Measurements from ENCODE around the gene PRLR.
"Not testable (repeated sequence)": the region's sequence is repeated elsewhere in the genome, so short reads cannot be mapped to it uniquely, and the experiment has no call there.

Gene PRLR

GRCh38 chr5:35195472-35195852, 34.8 kb downstream of the PRLR start:
- no peak for DNase-seq (ENCODE audit: low read depth in 2 of 2)

DNA sequence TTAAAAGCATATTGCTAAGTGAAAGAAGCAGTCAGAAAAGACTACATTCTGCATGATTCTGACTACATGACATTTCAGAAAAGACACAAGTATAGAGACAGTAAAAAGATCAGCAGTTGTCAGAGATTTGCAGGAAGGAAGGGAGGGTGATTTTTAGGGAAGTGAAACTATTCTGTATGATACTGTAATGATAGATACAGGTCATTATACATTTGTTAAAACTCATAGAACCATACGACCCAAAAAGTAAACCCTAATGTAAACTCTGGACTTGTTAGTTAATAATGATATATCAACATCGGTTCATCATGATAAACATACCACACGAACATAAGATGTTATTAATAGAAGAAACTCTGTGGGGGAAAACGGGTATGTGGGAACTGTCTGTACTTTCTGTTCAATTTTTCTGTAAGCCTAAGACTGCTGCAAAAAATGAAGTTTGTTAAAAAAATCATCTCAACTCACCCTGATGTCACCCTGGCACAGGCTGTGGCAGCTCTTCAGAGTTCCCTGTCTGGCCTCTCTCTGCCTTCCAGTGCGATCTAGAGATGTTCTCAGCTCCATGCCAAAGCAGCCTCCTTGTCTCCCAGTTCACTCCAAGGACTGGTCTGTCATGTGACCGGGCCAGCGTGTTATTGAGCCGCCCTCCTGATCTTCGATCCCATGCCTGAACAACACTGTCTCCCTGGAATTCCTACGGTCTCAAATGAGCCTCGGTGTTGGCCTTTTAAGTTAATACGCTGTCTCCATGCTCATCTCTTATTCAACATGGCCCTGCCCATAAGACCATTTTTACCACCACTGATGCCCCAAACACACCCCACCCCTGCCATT, 35.4 kb downstream of the PRLR start:
- DNase-seq (ENCODE audit: low read depth in 2 of 2), result no peak

- DNase-seq (ENCODE audit: low read depth in 2 of 2), result no peak
These were observed 37.8 kb downstream of the PRLR start for GRCh38 chr5:35192506-35192905.

DNA sequence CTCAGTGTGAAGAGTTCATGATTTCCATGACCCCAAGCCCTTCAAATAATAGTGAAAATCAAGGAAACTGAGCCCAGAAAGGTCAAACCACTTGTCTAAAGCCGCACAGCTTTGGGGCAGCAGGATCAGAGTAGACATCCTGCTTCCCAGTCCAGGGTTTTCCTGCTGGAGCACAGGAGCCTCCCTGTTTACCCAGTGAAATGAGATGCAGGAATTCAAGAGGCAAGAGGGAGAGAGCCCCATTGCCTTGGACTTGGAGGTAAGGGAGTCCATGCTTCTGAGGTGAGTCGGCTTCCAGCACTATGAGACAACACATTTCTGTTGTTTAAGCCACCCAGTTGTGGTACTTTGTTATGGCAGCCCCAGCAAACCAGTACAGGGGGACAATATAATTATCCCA, 40.5 kb downstream of the PRLR start:
- not testable (repeated sequence) for DNase-seq (ENCODE audit: low read depth in 2 of 2)

DNA sequence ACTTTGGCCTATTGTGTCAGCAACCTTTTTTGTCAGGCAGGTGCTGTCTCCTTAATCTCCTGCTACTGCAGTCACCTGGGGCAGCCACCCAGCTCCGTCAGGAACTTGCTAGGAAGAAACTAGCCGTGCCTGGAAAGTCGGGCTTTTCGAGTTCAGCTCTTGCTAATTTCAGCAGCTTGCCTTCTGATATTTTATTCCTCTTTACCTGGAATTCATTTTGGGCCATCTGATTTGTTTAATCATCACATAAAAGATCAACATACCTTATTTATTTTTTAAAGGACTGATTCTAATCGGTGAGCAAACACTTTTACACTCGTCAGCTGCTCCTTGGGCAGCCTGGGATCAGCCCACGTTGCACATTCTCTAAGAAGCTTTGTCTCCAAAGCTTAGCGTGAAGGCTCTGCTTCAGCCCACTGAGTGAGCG, 42.2 kb downstream of the PRLR start:
- no peak for DNase-seq (ENCODE audit: low read depth in 2 of 2)

DNA sequence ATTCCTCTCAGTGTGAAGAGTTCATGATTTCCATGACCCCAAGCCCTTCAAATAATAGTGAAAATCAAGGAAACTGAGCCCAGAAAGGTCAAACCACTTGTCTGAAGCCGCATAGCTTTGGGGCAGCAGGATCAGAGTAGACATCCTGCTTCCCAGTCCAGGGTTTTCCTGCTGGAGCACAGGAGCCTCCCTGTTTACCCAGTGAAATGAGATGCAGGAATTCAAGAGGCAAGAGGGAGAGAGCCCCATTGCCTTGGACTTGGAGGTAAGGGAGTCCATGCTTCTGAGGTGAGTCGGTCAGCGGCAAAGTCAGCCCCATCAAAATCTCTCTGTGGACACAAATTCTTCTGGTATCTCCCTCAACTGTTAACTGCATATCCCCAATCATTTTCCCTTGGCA, 42.7 kb downstream of the PRLR start:
- DNase-seq (ENCODE audit: low read depth in 2 of 2), result not testable (repeated sequence)

GRCh38 chr5:35186749-35187148, 43.5 kb downstream of the PRLR start:
- no peak for DNase-seq (ENCODE audit: low read depth in 2 of 2)

DNA sequence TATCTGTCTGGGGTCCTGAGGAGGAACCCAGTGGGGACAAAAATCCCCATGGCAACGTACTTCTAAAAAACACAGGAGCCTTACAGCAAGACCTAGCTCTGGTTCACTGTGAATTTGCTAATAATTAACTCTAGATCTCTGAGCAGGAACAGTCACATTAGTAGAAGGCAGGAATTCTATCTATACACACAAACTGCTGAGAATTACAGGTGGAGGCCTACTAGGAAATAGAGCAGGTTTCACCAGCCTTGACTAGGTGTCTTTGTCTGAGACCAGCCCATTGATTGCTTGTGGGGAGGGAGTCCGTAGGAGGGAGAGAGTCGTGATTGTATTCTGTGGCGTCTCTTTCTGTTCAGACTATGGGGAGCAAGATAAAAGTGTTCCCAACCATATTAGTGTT, 44.8 kb downstream of the PRLR start:
- DNase-seq (ENCODE audit: low read depth in 2 of 2), result no peak

- DNase-seq (ENCODE audit: low read depth in 2 of 2), result no peak
These were observed 46.7 kb downstream of the PRLR start for GRCh38 chr5:35183556-35183955.

DNA sequence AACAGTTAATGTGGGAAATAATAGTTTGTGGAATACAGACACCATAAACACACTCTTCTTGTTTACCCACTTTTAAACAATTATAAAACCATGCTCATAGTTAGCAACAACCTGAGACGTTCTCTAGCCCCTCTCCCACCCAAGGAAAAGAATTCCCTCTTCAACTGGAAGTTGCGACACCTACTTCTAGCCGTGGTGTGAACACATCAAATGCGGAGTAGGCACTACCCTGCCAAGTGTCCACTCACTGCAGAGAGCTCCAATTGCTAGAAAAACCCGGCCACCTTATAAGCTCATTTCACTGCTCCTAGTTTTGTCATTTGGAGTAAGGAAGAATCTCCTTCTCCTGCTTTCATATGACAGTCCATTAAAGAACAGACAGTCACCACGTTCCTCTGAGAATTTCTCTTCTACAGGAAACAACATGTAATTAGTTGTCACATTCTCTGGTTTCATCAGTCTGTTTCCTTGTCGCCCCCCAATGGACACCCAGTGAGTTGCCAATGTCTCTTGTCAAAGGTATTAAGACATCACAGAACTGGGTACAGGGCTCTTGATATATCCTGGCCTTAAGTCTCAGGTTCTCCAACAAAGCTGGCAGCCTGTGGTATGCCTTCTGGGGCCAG, 47.3 kb downstream of the PRLR start:
- no peak for DNase-seq (ENCODE audit: low read depth in 2 of 2)

DNA sequence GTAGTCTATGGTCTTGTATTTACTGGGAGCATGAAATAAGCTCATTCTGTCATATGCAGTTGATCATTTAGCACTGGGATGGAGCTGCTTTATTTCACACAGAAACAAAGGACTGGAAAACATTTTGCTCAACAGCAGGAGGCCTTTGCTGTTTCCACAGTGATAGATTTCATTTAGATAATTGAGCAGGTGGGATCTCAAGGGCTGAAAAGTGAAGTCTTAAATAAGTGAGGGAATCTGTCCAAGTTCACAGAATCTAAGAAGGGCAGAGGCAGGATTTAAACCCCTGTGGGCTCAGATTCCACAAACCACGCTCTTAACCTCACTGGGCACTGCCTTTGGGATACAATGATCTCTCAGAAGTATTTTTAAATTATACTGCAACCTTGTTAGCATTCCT, 47.8 kb downstream of the PRLR start:
- no peak for DNase-seq (ENCODE audit: low read depth in 2 of 2)

GRCh38 chr5:35180046-35180445, 50.2 kb downstream of the PRLR start:
- DNase-seq (ENCODE audit: low read depth in 2 of 2), result no peak

DNA sequence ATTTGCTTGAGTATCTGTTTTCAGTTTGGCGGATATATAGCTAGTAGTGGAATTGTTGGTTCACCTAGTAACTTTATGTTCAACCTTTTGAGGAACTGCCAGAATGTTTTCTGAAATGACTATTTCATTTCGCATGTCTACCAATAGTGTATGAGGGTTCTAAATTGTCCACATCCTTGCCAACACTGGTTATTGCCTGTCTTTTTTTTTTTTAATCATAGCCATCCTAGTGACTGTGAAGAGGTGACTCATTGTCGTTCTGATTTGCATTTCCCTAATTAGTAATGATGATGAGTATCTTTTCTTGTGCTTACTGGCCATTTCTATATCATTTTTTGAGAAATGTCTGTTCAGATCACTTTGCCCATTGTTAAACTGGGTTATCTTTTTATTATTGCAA, 52.5 kb downstream of the PRLR start:
- no peak for DNase-seq (ENCODE audit: low read depth in 2 of 2)

- no peak for DNase-seq (ENCODE audit: low read depth in 2 of 2)
These were observed 57.8 kb downstream of the PRLR start for GRCh38 chr5:35172533-35172932.

GRCh38 chr5:35171991-35172390, 58.3 kb downstream of the PRLR start:
- no peak for DNase-seq (ENCODE audit: low read depth in 2 of 2)

GRCh38 chr5:35171078-35171477, 59.2 kb downstream of the PRLR start:
- DNase-seq (ENCODE audit: low read depth in 2 of 2), result no peak

- no peak for DNase-seq (ENCODE audit: low read depth in 2 of 2)
These were observed 64.2 kb downstream of the PRLR start for GRCh38 chr5:35166043-35166442.

DNA sequence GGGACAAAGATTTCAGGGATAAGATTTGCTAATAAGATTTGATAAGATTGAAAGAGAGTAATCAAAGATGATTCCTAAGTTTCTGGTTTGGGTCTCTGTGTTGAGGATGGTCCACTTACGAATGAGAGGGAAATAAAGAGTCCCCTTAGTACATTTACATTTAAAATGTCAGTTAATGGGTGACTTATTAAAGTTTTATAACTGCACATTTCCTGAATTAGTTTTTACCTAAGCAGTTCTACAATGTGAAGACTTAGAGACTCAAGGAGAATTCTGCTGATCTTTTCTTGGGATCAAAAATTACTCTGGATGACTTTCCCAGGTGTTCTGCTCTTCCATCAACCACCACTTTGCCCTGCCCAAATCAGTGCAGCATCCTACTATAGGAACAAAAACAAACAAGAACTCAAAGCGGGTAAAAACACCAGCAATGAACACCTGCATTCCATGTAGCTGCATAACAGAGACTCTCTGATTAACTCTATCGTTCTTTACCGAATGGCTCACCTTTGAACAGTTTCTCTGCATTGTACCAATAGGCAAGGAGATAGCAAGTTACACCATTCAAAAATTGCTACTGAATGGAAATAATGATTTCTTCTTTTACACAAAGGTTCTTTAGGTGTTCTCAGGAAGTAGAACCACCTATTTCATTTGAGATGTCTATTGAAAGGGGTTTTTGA, 65.3 kb downstream of the PRLR start:
- DNase-seq (ENCODE audit: low read depth in 2 of 2), result no peak

GRCh38 chr5:35163710-35164033, 66.6 kb downstream of the PRLR start:
- no peak for DNase-seq (ENCODE audit: low read depth in 2 of 2)

DNA sequence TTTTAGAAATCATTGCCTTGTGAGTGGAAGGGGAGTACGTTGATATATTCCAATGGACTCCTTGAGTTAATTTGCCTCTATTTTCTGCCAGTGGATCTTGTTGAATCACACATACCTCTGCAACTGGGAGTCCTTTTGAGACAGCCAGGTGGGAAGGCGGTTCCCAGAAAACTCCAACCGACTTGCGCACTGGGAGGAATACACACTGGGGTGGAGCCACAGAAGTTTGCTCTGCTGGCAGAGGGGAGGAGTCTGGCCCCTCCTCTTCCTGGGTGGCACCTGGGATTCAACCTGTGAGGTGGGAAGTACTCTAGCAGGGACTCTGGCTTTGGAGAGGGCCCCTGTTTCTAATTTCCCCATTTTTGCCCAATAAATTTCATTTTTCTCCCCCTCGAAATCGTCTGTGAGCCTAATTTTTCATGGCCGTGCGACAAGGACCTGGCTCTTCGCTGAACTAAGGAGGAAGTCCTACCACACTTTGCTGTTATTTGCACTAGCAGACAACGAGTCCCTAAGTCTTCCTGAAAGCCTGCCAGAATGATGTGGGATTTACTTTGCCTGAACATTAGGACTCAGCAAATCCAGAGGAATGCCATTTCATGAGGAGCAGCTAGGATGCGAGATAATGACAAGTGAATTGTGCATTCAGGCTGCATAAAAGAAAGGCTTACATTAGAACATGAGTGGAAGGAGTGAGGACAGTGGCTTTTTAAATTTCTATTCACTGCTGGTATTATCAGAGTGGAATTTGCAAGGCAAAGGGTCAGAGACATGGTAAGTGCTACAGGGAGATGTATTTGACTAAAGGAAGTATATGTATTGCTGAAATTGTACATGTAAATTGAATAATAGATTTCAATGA, 67.2 kb downstream of the PRLR start:
- DNase-seq (ENCODE audit: low read depth in 2 of 2), result no peak

DNA sequence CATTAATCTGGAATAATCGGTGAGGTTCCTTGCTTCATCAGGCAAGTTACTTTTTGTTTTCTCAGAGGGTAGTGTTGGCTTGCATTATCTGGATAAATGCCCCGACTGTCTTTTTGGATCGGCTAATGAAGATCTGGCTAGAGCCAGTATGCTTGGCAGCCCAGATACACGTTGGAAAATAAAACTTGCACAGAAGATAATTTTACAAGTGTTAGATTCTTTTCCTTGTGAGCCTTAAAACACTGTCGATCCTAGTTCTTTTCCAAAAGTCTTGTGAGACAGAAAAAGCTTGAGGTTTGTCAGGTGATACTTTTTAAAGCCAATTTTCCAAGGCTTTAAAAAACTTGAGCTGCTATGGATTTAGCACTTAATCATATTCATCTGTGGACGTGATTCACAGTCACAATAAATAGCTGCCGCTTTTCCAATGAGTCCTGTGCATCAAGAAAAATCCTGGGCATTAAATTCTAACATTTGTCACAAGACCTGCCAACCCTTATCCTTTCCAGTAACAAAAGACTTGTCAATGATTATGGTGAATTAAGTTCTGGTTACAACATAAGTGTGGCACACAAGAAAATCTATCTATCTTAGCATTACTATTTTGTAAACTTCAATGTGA, 68.5 kb downstream of the PRLR start:
- no peak for DNase-seq (ENCODE audit: low read depth in 2 of 2)
